ENCODE results near the gene UNC79.

UNC79 gene

DNA sequence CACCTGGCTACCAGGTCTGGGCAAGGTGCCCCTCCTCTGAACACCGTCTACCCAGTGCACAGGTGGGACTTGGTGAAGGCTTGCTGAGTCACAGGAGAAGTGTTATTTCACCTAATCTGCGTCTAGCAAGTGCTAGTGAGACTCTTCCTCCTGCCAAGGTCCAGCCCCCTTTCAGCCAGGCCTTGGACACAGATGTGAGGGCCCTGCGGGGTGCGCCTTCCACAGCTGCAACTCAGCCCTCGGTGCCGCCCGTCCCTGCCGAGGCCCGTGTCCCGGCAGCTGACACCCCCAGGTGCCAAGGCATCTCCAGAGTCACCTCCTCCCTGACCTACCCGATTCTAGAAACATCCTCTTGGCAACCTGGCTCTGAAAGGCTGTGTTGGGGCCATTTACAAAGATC lies 302.5 kb downstream of the UNC79 start:
- DNase-seq, result no peak

DNA sequence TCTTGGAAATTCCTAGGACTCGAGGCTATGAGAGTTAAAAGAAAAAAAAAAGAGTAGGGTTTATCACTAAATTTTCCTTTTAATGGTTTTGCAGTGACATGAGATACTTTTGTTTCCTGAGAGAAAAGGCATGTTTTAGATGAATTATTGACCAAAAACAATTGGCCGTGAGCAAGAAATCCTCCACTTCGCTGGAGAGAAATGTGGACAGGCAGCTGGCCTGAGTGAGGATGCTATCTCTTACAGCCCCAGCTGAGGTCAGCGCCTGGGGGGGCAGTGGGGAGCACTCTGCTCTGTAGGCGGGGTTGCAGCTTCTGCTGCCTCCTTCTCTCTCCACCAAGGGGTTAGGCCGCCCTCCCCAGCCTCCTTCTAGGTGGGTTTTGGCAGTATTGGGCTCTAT lies 302.9 kb downstream of the UNC79 start:
- no peak for DNase-seq

DNA sequence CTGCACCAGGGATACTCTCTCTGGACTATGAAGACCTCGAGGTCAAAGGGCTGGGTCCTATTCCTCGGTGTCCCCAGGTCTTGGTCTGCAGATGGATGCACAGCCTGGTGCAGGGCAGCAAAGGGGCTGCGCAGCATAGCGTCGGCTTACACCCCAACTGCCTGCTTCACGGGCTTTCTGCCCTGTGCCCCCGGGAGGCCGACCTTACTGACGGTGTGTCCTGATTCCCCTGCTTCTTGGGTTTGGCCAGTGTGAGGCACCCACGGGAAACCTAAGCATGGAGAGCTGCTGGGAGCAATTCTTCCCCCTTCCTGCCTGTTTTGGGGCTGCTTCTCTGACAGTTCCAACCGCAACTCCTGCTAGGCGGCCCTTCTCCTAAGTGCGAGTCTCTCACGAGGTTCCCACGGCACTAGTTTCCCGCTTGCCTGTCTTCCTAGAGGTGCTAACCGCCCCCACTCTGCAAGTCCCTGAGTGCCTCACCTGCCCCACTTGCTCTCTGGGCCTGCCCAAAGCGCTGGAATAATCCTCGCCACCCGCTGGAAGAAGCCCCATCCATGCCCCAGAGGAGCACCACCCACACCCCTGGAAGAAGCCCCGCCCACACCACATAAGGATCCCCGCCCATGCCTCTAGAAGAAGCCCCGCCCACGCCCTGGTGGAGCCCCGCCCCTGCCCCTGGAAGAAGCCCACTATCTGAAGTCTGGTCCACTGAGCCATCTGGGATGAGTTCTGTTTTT lies 303.5 kb downstream of the UNC79 start:
- no peak for DNase-seq

DNA sequence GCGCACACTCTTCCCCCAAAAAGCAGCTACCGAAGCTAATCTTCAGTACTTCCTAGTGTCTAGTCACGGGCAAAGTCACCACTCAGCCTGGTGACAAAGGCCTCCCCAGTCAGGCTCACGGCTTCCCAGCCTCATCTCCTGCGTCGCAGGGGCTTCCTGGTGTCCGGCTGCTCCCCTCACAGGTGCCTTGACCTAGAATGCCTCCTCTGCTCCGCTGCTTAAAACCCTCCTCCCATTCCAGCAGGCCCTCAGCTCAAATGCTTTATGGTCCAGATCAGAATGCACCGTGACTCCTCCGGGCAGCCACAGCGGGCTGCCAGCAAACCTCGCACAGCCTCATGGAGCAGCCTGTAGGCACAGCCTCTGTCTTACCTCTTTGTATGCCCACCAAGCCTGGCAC lies 304.5 kb downstream of the UNC79 start:
- DNase-seq, result no peak

DNA sequence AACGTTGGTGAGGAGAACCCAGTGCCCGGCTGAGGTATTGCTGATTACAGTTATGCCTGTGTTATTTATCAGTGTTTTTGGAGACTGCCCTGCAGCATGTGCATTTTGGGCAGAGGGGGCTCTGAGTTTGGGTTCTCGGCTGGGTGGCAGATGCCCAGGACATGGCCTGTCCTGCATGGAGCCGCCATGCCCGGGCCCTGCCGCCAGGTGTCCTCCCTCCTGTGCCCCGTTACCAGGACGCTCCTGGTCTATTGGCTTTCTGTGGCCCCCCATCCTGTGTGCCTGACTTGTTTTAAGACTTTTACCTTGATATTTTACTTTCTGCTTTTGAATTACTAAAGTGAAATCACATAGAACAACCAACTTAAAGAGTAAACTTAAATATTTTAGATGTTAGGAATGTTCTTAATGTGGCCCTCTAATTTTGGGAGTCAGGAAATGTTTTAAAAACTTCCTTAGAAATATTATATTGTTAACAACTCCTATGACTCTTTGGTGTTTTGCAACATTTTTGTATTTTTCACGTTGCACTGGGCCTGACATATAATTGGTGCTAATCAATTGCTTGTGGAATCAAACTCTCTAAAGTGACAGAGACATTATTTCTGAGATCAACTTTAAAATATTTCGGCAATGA lies 305.8 kb downstream of the UNC79 start:
- DNase-seq, result no peak

DNA sequence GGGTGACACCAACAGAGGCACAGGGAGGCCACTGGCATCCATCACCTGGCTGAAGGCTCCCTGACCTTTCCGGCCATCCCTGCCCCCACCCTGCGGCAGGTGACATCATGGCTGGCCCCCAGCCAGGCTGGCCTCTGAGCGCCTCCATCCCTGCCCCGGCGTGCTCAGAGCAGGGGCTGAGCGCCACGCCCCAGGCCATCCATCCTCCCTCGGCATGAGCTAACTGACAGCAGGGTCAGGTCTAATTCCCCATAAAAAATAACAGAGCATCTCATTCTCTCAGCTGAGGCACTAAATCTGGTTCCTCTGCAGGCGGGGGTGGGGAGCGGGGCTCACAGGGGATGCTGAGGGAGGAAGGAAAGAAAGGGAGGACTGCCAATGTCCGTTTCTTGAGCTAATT lies 306.9 kb downstream of the UNC79 start:
- DNase-seq, result no peak

DNA sequence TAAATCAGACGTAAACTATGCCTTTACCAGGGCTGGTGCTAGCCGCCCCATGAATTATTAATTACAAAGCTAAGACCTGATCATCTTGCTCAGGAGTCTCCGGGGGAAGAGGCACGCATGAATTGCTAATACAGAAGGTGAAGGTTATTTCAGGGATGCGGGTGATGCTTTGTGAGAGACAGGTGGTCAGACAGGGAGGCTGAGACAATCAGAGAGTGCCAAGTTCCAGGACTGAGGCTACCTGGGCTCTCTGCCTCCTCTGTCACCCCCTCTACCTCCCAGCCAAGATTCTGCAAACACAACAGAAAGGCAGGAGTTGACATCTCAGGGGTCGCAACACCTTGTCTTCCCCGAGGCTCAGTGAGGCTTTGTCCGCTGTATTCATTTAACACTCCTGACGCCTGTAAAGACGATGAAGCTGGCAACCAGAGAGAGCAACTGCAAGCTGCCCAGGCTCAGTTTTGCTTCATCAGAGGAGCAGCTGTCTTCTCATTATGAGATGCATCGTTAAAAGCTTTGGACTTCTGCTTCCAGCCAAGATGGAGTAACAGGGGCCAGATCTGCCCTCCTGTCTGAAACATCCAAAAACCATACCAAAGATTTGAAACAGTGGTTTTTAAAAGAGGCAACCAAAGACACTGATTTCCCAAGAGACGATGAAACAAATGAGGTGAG lies 311.0 kb downstream of the UNC79 start:
- no peak for DNase-seq

DNA sequence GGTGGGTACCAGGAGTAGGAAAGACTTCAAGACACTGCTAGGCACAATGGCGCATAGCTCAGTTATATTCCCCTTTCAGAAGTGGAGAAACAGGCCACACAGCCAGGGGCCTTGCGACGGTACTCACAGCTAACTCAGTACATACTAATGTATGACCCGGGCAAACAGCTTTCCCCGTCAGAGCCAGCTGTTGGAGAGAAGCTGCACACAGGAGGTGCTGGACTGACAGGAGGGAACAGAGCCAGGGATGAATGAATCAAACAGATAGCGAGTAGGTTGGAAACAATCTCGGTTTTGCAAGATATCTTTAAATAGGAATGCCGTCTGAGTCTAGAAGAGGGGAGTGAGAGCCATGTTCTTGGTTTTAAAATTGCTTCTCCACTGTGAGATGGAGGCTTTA lies 312.0 kb downstream of the UNC79 start:
- no peak for DNase-seq

DNA sequence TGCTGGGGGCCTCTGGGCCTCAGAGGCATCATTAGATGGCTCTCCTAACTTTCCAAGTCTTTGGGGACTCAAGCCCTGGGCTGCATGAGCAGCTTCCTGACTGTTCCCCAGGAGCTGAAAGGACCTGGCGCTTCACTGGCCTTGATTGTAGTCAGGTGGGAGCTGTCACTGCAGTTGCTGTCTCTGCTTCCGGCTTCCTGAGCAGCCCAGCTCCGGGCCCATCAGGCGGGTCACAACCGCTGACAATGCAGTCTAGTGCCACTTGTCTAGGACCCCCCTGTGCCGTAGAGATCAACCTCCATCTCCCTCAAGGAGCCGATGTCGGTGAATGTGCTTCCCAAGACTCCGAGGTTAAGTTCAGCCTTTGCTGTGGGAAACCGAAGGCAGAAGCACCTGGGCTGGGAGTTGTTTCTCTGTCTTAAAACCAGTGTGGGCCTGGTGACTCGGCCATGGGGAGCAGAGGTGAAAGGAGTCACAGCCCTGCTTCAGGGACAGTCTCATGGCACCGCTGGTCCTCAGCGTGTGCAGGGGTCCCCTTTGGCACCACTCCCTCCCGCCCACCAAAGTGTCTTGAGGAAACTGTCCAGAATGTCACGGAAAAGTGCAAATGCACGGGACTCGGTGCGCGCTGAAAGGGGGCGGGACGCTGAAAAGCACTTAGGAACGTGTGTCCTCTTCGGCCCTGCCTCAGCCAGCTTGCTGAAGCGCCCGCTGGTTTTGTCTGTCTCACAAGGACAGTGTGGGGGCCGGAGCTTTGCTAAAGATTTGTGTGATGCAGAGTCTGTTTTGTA lies 312.7 kb downstream of the UNC79 start:
- no peak for DNase-seq

DNA sequence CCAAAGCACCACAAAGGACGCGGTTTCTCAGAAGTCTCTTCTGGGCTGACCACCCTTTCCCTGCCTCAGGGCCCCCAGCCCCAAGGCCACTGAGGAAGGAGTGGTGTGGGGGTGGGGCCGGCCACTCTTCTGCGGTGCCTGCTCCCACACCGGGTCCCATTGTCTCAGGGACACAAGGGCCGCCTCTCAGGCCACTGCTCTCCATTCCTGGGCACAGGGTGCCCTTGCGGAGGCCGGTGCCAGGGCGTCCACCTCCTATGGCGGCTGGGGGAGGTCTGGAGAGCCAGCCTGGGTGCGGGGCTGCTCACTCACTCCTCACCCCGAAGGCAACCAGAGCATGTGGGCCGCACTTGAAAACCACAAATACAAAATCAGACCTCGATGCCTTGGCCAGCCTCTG lies 313.4 kb downstream of the UNC79 start:
- no peak for DNase-seq

DNA sequence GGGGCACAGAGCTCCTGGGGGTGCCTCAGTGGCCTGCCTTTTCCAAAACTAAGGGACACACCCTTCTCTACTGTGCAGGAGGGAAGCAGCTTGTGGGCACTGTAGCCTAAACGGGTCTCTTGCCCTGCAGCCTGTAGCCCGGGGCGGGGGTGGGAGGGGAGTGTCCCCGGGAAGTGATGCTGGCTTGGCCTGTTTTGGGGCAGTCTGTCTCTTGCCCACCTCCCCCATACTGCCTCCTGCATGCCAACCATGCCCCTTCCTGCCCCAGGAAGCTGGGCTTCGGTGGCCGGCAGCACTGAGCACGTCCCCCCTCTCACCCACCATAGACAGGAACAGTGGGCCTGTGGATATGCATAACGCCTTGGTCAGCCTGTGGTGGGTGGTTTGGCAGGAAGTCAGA lies 314.1 kb downstream of the UNC79 start:
- no peak for DNase-seq

DNA sequence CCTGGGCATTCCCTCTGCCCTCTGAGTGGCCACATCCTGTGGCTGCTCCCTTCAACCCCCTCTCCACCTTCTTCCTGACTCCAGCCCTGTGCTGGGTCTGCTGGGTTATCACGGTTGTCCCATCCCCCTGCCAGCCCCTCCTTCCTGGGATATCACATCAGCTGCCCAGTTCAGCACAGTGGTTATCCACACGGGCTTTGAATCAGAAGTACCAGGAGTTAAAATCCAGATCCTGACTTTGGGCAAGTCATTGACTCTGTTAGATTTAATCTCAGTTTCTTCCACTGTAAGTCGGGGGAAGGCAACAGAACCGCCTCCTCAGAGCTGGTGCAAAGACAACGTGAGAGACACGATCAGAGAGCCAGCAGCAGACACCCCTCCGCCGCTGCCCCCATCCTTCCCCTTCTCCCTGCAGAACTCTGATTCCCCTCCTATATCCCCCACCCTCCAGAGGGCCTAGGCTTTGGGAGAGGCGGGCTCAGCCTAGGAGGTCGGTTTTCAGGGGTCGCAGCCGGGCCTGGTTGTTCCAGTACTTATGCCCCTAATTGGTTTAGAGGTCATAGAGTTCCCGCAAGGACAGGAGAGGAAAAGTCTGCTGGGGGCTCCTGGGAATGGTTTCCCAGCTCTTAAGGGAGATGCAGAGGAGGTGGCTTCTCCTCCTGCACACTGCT lies 315.0 kb downstream of the UNC79 start:
- no peak for DNase-seq

DNA sequence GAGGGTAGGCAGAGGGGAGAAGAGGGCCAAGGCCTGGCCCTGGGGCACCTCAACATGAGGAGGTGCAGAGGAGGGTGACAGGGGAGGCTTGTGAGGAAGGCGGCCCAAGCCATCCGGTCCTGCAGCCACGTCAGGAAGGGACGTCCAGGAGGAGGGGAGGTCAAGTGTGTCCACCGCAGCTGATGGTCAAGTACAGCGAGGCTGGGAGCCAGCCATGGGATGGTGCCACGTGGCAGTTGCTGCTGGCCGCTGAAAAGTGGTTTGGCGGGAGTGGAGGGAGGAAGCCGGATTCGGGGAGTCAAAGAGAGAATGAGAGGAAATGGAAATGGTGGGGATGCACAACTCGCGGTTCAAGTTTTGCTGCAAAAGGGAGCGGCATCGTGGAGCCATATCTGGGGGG lies 316.4 kb downstream of the UNC79 start:
- no peak for DNase-seq

DNA sequence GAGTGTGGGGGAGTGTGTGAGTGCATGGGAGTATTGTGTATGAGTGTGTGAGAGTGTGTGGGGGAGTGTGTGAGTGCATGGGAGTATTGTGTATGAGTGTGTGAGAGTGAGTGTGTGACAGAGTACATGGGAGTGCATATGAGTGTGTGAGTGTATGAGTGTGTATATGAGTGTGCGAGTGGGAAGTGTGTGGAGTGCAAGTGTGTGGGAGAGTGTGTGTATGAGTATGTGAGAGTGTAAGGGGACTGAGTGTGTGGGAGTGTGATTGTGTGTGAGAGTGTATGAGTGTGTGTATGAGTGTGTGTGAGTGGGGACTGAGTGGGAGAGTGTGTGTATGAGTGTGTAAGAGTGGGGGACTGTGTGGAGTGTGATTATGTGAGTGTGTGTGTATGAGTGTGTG lies 316.8 kb downstream of the UNC79 start:
- no peak for DNase-seq

DNA sequence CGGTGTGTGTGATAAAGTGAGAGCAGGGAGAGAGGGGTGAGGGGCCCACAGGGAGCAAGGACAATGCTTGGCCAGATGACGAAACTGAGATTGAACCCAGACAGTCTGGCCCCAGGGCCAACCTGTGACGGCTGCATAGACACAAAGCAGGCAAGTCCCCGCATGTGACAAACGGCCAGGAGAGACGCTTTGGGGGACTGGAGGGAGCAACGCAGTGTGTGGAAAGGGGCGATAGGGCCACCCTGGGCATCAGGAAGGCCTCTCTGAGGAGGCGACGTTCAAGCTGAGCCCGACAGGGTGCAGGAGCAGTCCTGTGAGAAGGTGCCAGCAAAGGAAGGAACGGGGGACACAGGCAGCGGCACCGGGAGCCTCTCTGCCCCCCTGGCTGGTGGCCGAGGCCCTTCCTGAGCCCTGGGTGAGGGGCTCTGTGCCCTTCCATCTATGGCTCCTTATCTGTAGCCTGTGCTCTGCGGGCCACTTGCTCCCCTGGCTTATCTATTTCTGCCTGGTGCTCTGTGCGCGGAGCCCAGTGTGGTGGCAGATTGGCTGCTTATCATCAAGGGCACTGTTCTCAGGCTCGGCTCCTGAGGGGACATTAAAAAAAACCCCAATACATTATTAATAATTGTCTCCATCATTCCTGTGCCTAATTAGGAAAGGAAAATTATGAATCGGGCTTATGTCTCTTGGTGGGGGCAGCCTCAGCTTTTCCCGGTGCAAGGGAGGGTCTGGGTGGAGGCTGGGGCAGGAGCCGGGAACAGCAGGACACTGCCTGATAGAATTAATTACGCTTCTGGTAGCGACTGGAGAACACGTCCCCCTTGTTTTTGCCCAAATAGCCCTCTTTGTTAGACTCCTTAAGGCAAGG lies 317.7 kb downstream of the UNC79 start:
- DNase-seq, result no peak

DNA sequence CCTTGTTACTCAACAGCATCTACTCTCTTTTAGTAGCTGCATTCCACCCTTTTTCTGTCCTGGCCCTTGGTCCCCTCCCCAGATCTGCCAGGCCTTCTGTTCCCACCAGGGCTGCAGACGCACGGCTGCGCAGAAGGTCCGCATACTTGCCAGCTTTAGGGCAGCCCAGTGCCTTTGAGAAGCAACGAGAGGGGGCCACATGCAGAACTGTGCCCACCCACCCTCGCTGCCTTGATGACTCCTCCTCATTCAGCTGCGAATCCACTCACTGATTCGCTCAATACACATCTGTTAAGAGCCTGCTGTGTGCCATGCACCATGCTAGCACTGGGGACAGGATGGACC lies 318.3 kb downstream of the UNC79 start:
- no peak for DNase-seq

DNA sequence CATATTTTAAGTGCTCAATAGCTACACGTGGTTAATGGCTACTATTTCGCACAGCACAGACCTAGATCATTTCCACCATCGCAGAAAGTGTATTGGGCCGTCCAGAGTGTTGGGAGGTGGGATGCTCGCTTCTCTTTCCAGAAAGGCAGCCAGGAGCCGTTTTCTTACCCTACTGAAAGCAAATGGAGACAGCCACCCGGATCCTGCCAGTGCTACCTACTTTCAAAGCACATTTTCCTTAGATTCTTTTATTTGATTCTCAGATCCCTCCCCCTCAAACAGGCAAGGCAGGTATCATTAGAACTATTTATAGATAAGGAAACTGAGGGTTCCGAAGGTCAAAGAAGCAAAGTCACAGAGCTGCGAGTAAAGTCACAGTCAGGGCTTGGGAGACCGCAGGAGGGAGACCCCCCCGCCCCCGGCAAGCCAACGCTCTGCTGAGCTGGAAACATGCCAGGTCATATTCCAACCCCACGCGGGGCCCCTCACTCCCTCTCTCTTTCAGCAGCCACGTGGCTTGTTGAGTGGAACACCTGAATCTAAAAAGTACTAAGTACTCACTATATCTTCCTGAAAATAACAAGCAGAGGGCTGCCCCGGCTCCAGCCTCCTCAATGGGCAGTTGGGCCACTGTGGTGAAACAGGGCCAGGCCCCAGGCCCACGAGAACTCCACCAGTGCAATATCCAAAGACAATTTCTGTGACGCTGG lies 321.4 kb downstream of the UNC79 start:
- no peak for DNase-seq

DNA sequence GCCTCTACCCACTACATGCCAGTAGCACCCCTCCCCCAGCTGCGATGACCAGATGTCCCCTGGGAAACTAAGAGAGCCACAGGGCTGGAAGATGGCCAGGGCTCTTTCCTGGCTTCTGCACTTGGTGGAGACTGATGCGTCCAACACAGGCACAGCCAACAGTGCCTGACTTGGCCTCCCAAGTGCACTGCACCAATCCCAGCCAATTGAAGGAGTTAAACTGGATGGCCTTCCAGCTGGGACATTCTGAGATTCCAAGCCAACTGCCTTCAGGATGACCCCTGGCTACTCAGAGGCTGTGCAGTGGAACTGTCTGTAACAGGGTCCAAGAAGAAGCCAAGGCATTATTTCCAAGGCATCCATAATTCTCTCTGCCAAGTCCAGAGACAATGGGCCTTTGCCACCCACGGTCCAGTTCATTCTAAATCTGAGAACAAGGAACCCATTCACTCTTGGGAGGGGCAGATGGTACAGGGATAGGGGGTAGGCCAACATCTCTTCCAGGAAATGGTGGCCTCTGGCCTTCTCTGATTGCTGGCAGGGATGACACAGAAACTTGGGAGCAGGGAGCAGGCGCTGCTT lies 322.3 kb downstream of the UNC79 start:
- no peak for DNase-seq

DNA sequence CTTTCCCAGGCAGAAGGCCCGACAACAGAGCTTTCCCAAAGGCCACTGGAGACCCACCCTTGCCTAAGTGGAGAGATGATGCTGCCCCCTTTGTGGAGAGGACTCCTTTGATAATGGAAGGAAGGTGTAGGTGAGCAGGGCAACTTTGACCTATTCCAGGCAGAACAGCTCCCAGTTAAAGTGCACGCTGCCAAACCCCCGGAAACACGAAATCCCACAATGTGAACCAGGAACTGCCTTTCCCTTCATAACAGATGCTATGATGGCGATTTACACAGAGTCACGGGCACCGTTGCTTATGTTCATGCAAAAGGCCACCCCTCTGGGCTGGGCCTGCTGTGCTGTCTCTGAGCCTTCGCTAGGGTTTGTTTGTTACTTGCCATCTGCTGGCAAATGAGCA lies 322.9 kb downstream of the UNC79 start:
- DNase-seq, result no peak

DNA sequence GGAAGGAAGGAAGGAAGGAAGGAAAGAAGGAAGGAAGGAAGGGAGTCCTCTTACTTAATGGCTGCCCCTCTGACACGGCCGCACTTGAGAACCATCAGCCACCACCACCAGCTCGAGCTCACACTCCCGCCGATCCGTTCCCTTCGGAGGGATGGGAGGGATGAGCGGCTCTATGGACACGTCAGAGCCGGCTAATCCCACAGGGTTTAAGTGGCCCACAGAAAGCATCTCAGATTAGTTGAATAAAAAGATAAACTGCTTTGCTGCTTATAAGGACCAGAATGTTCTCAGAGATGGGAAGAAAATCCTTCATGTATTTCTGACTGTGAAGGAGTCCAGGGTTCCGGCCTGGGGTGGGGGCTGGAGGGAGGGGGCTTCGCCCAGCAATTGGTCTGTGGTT lies 326.5 kb downstream of the UNC79 start:
- DNase-seq, result no peak

Measured in activated CD4-positive, alpha-beta T cell treated with anti-CD3 and anti-CD28 coated beads, Interleukin-10, Interleukin-2, amounts not matched to agents 100 ng/mL and 50 ng/mL, durations not matched to agents 16 hours and 8 hours (primary cell).